RPMI8226 (cell line): ENCODE data around the gene TMEM209.
"Not testable (repeated sequence)": the region's sequence is repeated elsewhere in the genome, so short reads cannot be mapped to it uniquely, and the experiment has no call there.

Experiments used
- DNase-seq: peaks from one replicate; pipeline ENCODE4 v3.0.0-alpha.2; 2015

Gene TMEM209

DNA sequence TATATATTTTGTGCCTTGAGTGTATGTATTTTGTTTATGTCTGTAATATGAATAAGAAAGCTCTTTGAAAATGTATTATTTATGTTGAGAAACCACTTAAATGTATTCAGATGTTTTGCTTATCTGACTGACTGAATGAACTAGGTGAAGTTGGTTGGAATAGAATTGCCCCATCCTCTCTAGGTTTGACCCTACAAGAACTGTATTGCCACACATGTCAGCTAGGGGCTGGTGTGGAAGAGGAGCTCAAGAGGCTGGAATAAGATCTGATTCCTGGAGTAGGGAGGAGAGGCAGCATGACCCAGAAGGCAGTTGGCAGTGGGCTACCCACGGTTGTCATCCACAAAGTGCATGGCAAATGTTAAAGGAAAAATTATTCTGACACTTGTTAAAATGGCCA, 11.5 kb upstream of the TMEM209 start:
- DNase-seq, result no peak

- DNase-seq, result no peak
These were observed 10.8 kb upstream of the TMEM209 start for GRCh38 chr7:130216025-130216424.

DNA sequence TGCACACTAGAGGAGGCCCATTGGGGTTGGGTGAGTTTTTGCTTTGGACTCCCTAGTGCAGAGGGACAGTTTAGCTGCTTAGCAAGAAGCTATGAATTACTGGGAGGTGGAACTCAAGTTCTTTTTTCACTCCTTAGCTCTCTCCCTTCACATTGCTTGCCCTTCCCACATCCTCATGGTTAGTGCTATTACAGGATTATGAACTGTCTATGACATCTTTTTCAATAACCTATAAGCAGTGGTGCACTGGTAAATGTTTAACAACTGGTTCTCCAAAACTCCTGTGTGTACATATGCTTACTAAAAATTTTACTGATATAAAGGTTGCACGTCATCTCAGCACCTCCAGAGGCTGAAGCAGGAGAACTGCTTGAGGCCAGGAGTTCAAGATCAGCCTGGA, 8.6 kb upstream of the TMEM209 start:
- DNase-seq, result no peak

DNA sequence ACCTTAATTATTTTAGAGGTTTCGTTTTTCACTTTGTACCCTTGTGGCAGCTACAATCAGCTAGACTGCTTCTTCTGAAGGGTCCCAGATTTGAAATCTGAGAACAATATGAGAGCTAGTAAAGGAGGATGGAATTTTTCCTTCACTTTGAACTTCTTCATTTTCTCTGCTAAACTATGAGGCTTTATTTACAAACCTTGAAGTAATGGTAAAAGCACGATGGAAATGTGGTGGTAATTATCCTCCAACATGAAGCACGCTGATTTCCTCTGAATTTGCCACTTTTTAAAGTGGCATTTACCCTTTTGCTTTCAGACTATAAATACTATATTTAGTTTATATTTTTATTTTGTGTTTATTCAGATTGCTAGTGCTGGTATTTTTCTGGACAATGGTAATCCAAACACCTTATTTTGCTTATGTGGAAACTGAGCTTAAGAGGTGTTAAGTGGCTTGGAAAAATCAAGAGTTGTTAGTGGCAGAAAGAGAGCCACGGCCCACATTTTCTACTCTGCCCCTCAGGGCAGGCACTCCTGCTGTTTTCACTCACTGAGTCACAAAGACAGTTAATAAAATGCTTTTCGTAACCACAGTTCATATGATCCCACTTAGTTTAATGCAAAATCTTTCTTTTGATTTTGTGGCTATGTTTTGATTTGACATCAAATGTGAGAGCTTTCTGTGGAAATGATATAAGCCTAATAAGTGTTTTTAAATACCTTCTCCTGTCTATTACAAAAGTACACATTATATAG, 5.2 kb upstream of the TMEM209 start:
- no peak for DNase-seq

DNA sequence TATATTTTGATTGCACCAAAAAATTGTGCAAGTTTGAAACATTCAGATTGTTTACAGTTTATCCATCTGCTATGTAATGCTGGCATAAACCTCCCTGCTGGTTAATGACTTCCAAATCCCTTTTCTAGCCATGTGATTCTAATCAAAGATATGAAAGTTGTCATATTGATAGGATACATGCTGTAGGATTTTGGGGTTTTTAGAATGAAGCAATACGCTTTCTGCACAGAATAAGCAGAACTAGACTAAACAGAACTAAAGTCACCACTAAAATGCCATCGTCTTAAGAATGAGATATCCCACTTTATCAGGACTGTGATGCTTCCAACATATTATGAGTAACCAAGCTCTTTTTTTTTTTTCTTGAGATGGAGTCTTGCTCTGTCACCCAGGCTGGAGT, 3.3 kb upstream of the TMEM209 start:
- no peak for DNase-seq

DNA sequence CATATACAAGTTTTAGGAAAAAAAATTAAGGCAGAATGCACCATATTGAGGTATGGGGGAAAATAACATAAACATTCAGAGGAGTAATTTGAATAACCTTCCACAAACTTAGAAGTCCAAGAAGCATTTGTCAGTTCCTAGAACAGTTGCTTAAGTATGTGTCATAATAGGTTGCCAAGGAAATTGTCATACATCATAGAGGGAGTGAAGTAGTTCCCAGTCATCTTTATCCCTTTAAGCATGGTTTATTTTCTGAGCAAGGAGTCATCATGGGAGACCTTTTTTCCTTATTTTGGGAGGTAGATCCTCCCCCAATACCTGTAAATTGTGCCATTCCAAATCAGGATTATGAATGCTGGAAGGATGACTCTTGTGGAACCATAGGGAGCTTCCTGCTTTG, 2.4 kb upstream of the TMEM209 start, which contains the start of gene SSMEM1:
TSS of gene SSMEM1 (plus strand) at position 219 of the 400 bp plus-strand sequence. CDS start at position 270, 51 bp downstream.
- DNase-seq, result no peak

DNA sequence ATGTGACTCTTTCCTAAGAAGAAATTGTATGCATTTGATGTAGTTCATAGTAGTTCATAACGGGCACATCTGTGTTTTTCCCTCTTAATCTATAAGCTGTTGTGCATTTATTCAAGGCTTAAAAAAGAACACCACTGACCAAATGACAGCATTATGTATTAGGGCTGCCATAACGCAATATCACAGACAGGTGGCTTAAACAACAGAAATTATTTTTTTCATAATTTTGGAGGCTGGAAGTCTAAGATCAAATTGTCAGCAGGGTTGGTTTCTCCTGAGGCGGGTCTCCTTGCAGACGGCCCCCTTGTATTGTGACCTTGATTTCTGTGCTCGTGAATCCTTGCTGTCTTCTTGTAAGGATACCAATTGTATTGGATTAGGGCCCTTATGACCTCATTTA, 1.8 kb upstream of the TMEM209 start:
- no peak for DNase-seq

GRCh38 chr7:130201796-130202195, 3.4 kb downstream of the TMEM209 start:
- no peak for DNase-seq

DNA sequence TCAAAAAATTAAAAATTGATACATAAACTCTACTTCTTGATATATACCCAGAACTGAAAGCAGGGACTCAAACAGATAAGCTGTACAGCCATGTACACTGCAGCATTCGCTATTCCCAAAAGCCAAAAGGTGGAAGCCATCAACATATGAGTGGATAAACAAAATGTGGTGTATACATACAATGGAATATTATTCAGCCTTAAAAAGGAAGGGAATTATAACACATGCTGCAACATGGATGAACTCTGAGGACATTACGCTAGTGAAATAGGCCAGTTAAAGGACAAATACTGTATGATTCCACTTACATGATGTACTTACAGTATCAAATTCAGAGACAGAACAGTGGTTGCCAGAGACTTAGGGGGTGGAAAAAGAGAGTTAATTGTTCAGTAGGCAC, 8.1 kb downstream of the TMEM209 start:
- DNase-seq, result no peak

GRCh38 chr7:130196476-130196875, 8.7 kb downstream of the TMEM209 start:
- DNase-seq, result no peak

DNA sequence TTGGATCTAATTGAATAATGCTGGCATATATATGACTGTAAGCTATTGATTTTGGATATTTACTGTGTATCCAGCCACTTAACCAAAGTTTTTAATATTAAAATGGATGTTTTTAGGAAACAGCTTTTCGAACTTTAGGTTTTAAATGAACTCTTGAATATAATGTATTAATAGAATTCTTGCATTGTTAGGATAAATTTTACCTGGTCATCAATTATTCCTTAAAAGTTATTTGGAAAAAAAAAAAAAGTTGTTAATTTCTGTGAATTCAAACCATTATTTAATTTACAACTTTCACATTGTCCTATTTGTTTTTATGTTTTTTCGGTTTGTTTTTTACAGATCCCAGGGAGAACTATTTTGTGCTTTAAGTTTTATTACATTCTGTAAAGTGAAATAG, 9.8 kb downstream of the TMEM209 start:
- no peak for DNase-seq

DNA sequence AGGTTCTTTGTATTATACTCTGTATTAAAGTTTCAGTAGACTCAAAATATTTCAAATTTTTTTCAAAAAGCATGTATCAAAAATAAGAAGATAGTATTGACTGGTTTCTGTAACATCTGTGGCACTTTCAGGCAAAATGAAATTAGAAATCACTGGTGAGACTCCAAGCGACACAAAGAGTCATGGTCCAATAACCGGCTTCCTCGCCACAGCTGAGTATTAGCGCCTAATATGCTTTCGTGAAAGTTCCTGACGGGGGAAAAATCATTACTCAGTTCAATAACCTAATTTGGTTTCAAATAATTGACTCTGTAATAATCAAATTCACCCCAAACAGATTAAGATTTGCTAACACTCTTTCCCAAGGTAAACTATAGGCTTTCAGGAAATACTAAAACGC, 13.4 kb downstream of the TMEM209 start:
- DNase-seq, result no peak

DNA sequence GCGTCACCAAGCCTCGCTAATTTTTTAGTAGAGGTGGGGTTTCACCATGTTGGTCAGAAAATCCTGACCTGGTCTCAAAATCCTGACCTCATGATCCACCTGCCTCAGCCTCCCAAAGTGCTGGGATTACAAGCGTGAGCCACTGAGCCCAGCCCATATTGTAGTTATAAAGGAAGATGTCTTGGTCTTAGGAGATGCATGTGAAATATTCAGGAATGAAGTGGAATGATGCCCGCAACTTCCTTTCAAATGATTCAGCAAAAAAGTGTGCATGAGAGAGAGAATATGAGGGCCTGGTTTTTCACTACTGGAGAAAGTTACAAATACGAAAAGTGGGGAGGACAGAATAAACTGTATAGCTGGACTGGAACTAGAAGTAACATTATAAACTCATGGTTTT, 15.9 kb downstream of the TMEM209 start:
- DNase-seq, result no peak

DNA sequence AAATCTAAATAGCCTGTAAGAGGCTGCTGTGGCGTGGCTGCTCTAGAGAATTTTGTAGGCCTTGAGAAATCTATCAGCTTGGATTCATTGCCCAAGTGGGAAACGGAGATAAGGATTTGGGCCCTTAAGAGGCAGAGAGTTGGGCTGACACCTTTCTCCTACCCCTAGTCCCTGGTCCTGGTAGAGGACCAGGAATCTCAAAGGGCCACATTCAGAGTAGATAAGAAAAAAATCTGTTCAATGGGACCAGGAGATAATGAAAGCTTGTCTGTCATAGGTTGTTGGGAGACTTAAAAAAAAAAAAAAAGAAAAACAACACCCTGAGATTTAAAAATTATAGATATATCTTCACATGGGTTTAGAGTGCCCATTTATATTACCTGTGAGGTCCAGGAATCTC, 17.8 kb downstream of the TMEM209 start:
- DNase-seq, result no peak

DNA sequence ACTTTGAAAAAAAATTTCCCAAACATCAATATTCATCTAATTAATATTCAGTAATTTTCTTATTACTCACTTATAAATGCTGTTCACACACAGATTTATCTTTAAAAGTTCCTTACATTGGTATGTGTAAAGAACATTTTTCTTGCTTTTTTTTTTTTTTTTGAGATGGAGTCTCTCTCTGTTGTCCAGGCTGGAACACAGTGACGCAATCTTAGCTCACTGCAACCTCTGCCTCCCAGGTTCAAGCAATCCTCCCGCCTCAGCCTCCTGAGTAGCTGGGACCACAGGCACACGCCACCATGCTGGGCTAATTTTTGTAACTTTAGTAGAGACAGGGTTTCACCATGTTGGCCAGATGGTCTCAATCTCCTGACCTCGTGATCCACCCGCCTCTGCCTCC, 20.9 kb downstream of the TMEM209 start:
- not testable (repeated sequence) for DNase-seq

- DNase-seq, result no peak
These were observed 22.2 kb downstream of the TMEM209 start for GRCh38 chr7:130182990-130183389.

- no peak for DNase-seq
These were observed 24.0 kb downstream of the TMEM209 start for GRCh38 chr7:130181263-130181605.

GRCh38 chr7:130180571-130181262, 24.5 kb downstream of the TMEM209 start:
- no peak for DNase-seq

GRCh38 chr7:130179631-130180030, 25.6 kb downstream of the TMEM209 start:
- no peak for DNase-seq

GRCh38 chr7:130178251-130178650, 27.0 kb downstream of the TMEM209 start:
- no peak for DNase-seq

DNA sequence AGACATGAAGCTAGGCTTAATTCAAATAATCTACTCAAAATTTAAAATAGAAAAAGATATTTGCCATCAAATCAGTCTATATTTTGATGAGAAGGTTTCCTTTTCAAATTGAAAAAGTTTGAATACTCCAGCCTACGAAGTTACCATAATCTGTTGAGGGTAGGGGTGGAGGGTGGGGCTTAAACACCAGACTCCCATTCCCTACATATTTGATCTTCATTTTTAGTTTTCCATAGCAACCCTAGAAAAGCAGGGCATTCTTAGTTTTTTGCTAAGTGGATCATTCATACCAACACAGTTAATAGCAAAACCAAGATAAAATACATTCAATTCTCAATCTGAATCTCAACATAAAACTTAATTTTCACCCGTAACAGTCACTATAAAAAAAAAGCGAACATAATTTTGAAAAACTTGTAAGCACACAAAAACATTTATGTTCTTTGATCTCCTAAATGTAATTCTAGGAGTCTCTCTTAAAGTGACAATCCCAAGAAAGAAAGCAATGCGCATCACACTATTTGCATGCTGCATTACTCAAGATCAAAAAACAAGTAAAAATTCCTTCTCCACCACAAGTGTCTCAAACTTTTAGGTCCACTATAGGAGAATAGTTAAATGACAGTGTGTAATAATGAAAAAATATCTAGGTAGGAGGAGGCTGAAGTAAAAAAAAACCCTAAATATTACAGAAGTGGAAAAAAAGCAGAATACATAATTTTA, 30.8 kb downstream of the TMEM209 start:
- DNase-seq, result no peak

- DNase-seq, result no peak
These were observed 43.0 kb downstream of the TMEM209 start for GRCh38 chr7:130162196-130162595.

- DNase-seq, result no peak
These were observed 44.8 kb downstream of the TMEM209 start for GRCh38 chr7:130160455-130160854.

GRCh38 chr7:130160023-130160422, 45.2 kb downstream of the TMEM209 start:
- DNase-seq, result no peak
